Liver (tissue), 9 donors: ENCODE results near the gene KSR2. TPM values are rescaled to one million over a fixed set of nuclear protein-coding genes. Genes with fewer than 3 reads are reported as not detected.

Source experiments
- DNase-seq: peaks from one replicate; pipeline ENCODE4 v3.0.0-alpha.2; 2017; ENCODE audit warnings: low spot score
- H3K27ac ChIP-seq, 2 donors: one replicate each; pipeline ENCODE4 v1.7.0; 2013; ENCODE audit warnings: inconsistent platforms in 2 of 2, low read length in 2 of 2, control low read depth in 1 of 2, low read depth in 1 of 2, mild to moderate bottlenecking in 1 of 2
- H3K27me3 ChIP-seq, 4 donors: one replicate each; pipeline versions ENCODE4 v1.6.1 to v1.7.0; 2013; ENCODE audit warnings: low read length in 3 of 4, inconsistent platforms in 1 of 4, mild to moderate bottlenecking in 1 of 4, moderate library complexity in 1 of 4; ENCODE audit not compliant: control insufficient read depth in 4 of 4, insufficient read depth in 4 of 4
- H3K36me3 ChIP-seq, 4 donors: one replicate each; pipeline versions ENCODE4 v1.6.1 to v1.7.0; 2013; ENCODE audit warnings: low read length in 3 of 4, mild to moderate bottlenecking in 3 of 4, low read depth in 1 of 4, moderate library complexity in 1 of 4; ENCODE audit not compliant: control insufficient read depth in 4 of 4, insufficient read depth in 3 of 4
- H3K4me1 ChIP-seq, 4 donors: one replicate each; pipeline versions ENCODE4 v1.6.1 to v1.7.0; 2013; ENCODE audit warnings: low read length in 3 of 4, mild to moderate bottlenecking in 3 of 4, moderate library complexity in 1 of 4; ENCODE audit not compliant: control insufficient read depth in 4 of 4, insufficient read depth in 4 of 4
- H3K4me3 ChIP-seq, 3 donors: one replicate each; pipeline versions ENCODE4 v1.6.1 to v1.7.0; 2013; ENCODE audit warnings: low read length in 3 of 3, control low read depth in 1 of 3, low read depth in 1 of 3, mild to moderate bottlenecking in 1 of 3
- H3K9ac ChIP-seq, 2 donors: one replicate each; pipeline ENCODE4 v1.7.0; 2013; ENCODE audit warnings: low read length in 2 of 2, mild to moderate bottlenecking in 2 of 2, moderate library complexity in 2 of 2, control low read depth in 1 of 2, low read depth in 1 of 2
- H3K9me3 ChIP-seq, 4 donors: one replicate each; pipeline versions ENCODE4 v1.6.1 to v1.7.0; 2013; ENCODE audit warnings: low read length in 3 of 4; ENCODE audit not compliant: control insufficient read depth in 4 of 4
- EGR1 ChIP-seq, 2 donors: IDR thresholded peaks; 2 replicates each; pipeline ENCODE4 v1.6.1; 2016 to 2018; ENCODE audit warnings: antibody characterized with exemption in 2 of 2, low read depth in 2 of 2
- GABPA ChIP-seq, 2 donors: IDR thresholded peaks in 1 of 2; conservative IDR thresholded peaks in 1 of 2; 2 replicates each; pipeline ENCODE4 v1.6.1; 2016; ENCODE audit warnings: antibody characterized with exemption in 2 of 2, mild to moderate bottlenecking in 1 of 2, moderate library complexity in 1 of 2
- HNF4A ChIP-seq, 2 donors: conservative IDR thresholded peaks; 2 replicates each; pipeline ENCODE4 v1.6.1; 2016; ENCODE audit warnings: antibody characterized with exemption in 2 of 2, mild to moderate bottlenecking in 2 of 2
- HNF4G ChIP-seq: IDR thresholded peaks from 2 replicates; pipeline ENCODE4 v1.6.1; 2016; ENCODE audit warnings: antibody characterized with exemption
- JUND ChIP-seq, 2 donors: IDR thresholded peaks; 2 replicates each; pipeline ENCODE4 v1.6.1; 2016; ENCODE audit warnings: antibody characterized with exemption in 2 of 2
- RAD21 ChIP-seq, 2 donors: IDR thresholded peaks; 2 replicates each; pipeline ENCODE4 v1.6.1; 2016; ENCODE audit warnings: antibody characterized with exemption in 2 of 2, mild to moderate bottlenecking in 2 of 2
- WGBS: extraction: QIAGEN DNeasy Blood & Tissue Kit; methylation state at CpG from one replicate; pipeline ENCODE4 v1.1.7; 2013; 5-methylcytosine and 5-hydroxymethylcytosine counted together
- polyA plus RNA-seq, 2 donors: library from polyadenylated mRNA; stranded (reverse) in 1 of 2; unstranded in 1 of 2; fragments of 200-250 nt in 1 of 2; fragments of >200 nt in 1 of 2; fragmentation: Nextera tagmentation in 1 of 2; extraction: Ambion mirVana in 1 of 2; gene quantifications; one replicate each; pipeline versions ENCODE4 v1.2.1 to v1.2.3, GENCODE V29; 2013 to 2015
- total RNA-seq, 2 donors: library from RNA; depleted of rRNA; stranded (reverse); fragments of >200 nt; gene quantifications; one replicate each; pipeline ENCODE4 v1.2.3, GENCODE V29; 2014
- TF ChIP-seq, protein P1 (sequence below): IDR thresholded peaks from 2 replicates; pipeline ENCODE4 v1.6.1; 2016; ENCODE audit warnings: antibody characterized with exemption
- TF ChIP-seq, protein P2 (sequence below): IDR thresholded peaks from 2 replicates; pipeline ENCODE4 v1.6.1; 2016; ENCODE audit warnings: antibody characterized with exemption
- TF ChIP-seq, protein P3 (sequence below): IDR thresholded peaks from 2 replicates; pipeline ENCODE4 v1.6.1; 2016; ENCODE audit warnings: antibody characterized with exemption, mild to moderate bottlenecking
- TF ChIP-seq, protein P4 (sequence below): IDR thresholded peaks from 2 replicates; pipeline ENCODE4 v1.6.1; 2016; ENCODE audit warnings: antibody characterized with exemption
- TF ChIP-seq, protein P5 (sequence below): fragments of 150-350 bp; IDR thresholded peaks from 2 replicates; pipeline ENCODE4 v1.5.1; 2017; ENCODE audit warnings: improper control_type of control experiment, low read depth, low read length; ENCODE audit not compliant: missing input control
- donor health status: healthy.
- donor health status: healthy.
- donor health status: healthy.
- donor health status: healthy.
- donor health status: healthy.

The KSR2 gene
- total and polyA plus RNA-seq, 4 donors, result under 0.01 to 0.02 (median under 0.01) TPM; not detected in 1

DNA sequence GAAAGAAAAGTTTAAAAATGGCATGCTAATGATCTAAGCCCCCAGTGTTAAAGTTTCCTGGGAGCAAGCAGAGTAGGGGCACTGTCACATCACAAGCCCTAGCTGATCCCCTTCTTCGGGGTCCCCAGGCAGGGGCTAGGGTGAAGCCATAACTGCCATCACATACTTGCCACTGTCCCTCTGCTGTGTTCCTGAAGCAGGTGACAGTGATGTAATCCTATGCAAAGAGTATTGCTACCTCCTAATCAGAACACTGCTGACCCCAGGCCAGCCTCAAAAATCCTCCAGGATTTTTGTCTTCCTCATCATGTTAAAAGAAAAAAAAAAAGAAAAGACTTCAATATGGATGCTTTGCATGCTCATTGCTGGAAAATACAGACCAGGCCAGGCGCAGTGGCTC, 46.5 kb upstream of the KSR2 start:
- no peak overlapping the region for H3K9ac ChIP-seq
- 92% methylated on average over 2 of the region's 2 CpGs for WGBS
- H3K9me3 ChIP-seq, result no peaks in the 10 kb centered on the region
- peaks cover 6 to 21% (median 14%) of the 10 kb centered on the region in 4 donors for H3K4me1 ChIP-seq
- H3K4me3 ChIP-seq, result no peak overlapping the region
- TF ChIP-seq, protein P1, sequence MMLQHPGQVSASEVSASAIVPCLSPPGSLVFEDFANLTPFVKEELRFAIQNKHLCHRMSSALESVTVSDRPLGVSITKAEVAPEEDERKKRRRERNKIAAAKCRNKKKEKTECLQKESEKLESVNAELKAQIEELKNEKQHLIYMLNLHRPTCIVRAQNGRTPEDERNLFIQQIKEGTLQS, result peak; percentile 15
- TF ChIP-seq, protein P2, sequence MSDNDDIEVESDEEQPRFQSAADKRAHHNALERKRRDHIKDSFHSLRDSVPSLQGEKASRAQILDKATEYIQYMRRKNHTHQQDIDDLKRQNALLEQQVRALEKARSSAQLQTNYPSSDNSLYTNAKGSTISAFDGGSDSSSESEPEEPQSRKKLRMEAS, result no peak
- TF ChIP-seq, protein P3, sequence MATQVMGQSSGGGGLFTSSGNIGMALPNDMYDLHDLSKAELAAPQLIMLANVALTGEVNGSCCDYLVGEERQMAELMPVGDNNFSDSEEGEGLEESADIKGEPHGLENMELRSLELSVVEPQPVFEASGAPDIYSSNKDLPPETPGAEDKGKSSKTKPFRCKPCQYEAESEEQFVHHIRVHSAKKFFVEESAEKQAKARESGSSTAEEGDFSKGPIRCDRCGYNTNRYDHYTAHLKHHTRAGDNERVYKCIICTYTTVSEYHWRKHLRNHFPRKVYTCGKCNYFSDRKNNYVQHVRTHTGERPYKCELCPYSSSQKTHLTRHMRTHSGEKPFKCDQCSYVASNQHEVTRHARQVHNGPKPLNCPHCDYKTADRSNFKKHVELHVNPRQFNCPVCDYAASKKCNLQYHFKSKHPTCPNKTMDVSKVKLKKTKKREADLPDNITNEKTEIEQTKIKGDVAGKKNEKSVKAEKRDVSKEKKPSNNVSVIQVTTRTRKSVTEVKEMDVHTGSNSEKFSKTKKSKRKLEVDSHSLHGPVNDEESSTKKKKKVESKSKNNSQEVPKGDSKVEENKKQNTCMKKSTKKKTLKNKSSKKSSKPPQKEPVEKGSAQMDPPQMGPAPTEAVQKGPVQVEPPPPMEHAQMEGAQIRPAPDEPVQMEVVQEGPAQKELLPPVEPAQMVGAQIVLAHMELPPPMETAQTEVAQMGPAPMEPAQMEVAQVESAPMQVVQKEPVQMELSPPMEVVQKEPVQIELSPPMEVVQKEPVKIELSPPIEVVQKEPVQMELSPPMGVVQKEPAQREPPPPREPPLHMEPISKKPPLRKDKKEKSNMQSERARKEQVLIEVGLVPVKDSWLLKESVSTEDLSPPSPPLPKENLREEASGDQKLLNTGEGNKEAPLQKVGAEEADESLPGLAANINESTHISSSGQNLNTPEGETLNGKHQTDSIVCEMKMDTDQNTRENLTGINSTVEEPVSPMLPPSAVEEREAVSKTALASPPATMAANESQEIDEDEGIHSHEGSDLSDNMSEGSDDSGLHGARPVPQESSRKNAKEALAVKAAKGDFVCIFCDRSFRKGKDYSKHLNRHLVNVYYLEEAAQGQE, result no peak
- TF ChIP-seq JUND (IDR thresholded peaks at IDR 0.05), result no peak
- no peak for TF ChIP-seq RAD21 (IDR thresholded peaks at IDR 0.05)
- peaks cover 2 to 15% (median 9%) of the 10 kb centered on the region in 4 donors for H3K36me3 ChIP-seq
- no peak for DNase-seq
- H3K27me3 ChIP-seq, result no peaks in the 10 kb centered on the region
- peak overlapping the region; percentile 67 to 72 for H3K27ac ChIP-seq

DNA sequence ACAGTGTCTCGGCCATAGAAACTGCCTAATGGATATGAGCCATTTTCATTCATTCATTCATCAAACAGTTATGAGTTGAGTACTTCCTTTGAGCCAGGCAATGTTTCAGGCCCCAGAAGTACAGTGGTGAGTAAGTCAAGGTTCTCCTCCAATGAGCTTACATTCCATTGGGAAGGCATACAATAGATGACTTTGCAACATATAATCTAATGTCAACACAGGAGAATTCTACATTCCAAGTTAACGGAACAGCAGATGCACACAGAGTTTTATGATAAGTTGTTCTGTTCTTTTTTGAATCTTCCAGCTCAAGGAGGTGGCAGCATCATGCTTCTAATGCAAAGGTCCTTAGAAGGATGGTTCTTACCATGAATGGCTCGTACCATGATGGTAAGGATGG, 44.5 kb upstream of the KSR2 start:
- Histone ChIP-seq H3K4me1 (peaks cover 6 to 21% (median 14%) of the 10 kb centered on the region in 4 donors), H3K27ac (no peak overlapping the region), H3K4me3 (no peak overlapping the region), H3K36me3 (no peaks in the 10 kb centered on the region), H3K9ac (no peak overlapping the region), H3K9me3 (no peaks in the 10 kb centered on the region), H3K27me3 (no peaks in the 10 kb centered on the region)
- whole genome bisulfite sequencing, result 94% methylated on average over 3 of the region's 3 CpGs
- TF ChIP-seq, protein P2, result no peak
- TF ChIP-seq, protein P4, sequence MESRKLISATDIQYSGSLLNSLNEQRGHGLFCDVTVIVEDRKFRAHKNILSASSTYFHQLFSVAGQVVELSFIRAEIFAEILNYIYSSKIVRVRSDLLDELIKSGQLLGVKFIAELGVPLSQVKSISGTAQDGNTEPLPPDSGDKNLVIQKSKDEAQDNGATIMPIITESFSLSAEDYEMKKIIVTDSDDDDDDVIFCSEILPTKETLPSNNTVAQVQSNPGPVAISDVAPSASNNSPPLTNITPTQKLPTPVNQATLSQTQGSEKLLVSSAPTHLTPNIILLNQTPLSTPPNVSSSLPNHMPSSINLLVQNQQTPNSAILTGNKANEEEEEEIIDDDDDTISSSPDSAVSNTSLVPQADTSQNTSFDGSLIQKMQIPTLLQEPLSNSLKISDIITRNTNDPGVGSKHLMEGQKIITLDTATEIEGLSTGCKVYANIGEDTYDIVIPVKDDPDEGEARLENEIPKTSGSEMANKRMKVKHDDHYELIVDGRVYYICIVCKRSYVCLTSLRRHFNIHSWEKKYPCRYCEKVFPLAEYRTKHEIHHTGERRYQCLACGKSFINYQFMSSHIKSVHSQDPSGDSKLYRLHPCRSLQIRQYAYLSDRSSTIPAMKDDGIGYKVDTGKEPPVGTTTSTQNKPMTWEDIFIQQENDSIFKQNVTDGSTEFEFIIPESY, result no peak
- TF ChIP-seq JUND (IDR thresholded peaks at IDR 0.05), result no peak
- TF ChIP-seq HNF4A (conservative IDR thresholded peaks at IDR 0.05), result no peak
- no peak for TF ChIP-seq HNF4G
- no peak for TF ChIP-seq EGR1 (IDR thresholded peaks at IDR 0.05; ENCODE audit: low read depth in 2 of 2)
- TF ChIP-seq RAD21 (IDR thresholded peaks at IDR 0.05), result no peak
- TF ChIP-seq, protein P5, sequence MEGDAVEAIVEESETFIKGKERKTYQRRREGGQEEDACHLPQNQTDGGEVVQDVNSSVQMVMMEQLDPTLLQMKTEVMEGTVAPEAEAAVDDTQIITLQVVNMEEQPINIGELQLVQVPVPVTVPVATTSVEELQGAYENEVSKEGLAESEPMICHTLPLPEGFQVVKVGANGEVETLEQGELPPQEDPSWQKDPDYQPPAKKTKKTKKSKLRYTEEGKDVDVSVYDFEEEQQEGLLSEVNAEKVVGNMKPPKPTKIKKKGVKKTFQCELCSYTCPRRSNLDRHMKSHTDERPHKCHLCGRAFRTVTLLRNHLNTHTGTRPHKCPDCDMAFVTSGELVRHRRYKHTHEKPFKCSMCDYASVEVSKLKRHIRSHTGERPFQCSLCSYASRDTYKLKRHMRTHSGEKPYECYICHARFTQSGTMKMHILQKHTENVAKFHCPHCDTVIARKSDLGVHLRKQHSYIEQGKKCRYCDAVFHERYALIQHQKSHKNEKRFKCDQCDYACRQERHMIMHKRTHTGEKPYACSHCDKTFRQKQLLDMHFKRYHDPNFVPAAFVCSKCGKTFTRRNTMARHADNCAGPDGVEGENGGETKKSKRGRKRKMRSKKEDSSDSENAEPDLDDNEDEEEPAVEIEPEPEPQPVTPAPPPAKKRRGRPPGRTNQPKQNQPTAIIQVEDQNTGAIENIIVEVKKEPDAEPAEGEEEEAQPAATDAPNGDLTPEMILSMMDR, result no peak
- TF ChIP-seq, protein P1, result no peak
- TF ChIP-seq GABPA (IDR thresholded peaks at IDR 0.05 in 1 of 2, conservative IDR thresholded peaks at IDR 0.05 in 1 of 2), result no peak
- DNase-seq, result no peak
